ENCODE results near the gene SLC8A1.

SLC8A1 gene

GRCh38 chr2:40457837-40458236, 5.9 kb upstream of the SLC8A1 start:
- DNase-seq = no peak

- DNase-seq = no peak
Measured at GRCh38 chr2:40457366-40457765, 5.5 kb upstream of the SLC8A1 start.

GRCh38 chr2:40456926-40457325, 5.0 kb upstream of the SLC8A1 start:
- DNase-seq = no peak

GRCh38 chr2:40455661-40456060, 3.8 kb upstream of the SLC8A1 start:
- no peak for DNase-seq

- DNase-seq = no peak
Measured at GRCh38 chr2:40454321-40454720, 2.4 kb upstream of the SLC8A1 start.

GRCh38 chr2:40452786-40453185, 896 bp upstream of the SLC8A1 start:
- DNase-seq = no peak

- DNase-seq = no peak
Measured at GRCh38 chr2:40450796-40451430, 977 bp downstream of the SLC8A1 start.

- DNase-seq = no peak
Measured at GRCh38 chr2:40450066-40450795, 1.7 kb downstream of the SLC8A1 start.

- no peak for DNase-seq
Measured at GRCh38 chr2:40448476-40449079, 3.3 kb downstream of the SLC8A1 start.

- no peak for DNase-seq
Measured at GRCh38 chr2:40445467-40445866, 6.4 kb downstream of the SLC8A1 start.

GRCh38 chr2:40440835-40441234, 11.1 kb downstream of the SLC8A1 start:
- DNase-seq = no peak

- DNase-seq = no peak
Measured at GRCh38 chr2:40439473-40439872, 12.4 kb downstream of the SLC8A1 start.

GRCh38 chr2:40436093-40436475, 15.8 kb downstream of the SLC8A1 start:
- no peak for DNase-seq

GRCh38 chr2:40435426-40436092, 16.3 kb downstream of the SLC8A1 start:
- no peak for DNase-seq

- DNase-seq = no peak
Measured at GRCh38 chr2:40434731-40435271, 17.1 kb downstream of the SLC8A1 start.

- no peak for DNase-seq
Measured at GRCh38 chr2:40433736-40434135, 18.2 kb downstream of the SLC8A1 start.

- DNase-seq = no peak
Measured at GRCh38 chr2:40432921-40433483, 18.9 kb downstream of the SLC8A1 start.

GRCh38 chr2:40431600-40431955, 20.3 kb downstream of the SLC8A1 start:
- DNase-seq = no peak

GRCh38 chr2:40430776-40431599, 20.9 kb downstream of the SLC8A1 start:
- no peak for DNase-seq

- no peak for DNase-seq
Measured at GRCh38 chr2:40428439-40428838, 23.5 kb downstream of the SLC8A1 start.

- DNase-seq = no peak
Measured at GRCh38 chr2:40421631-40422297, 30.1 kb downstream of the SLC8A1 start.

GRCh38 chr2:40420478-40420877, 31.4 kb downstream of the SLC8A1 start:
- DNase-seq = no peak
